ENCODE measurements around the gene DNAJC1. TPM values are rescaled to one million over a fixed set of nuclear protein-coding genes. Genes with fewer than 3 reads are reported as not detected.
"Not testable (repeated sequence)": the region's sequence is repeated elsewhere in the genome, so short reads cannot be mapped to it uniquely, and the experiment has no call there.

DNAJC1 gene
- total RNA-seq, 1 donor from 2014 or later: 12.0 TPM

DNA sequence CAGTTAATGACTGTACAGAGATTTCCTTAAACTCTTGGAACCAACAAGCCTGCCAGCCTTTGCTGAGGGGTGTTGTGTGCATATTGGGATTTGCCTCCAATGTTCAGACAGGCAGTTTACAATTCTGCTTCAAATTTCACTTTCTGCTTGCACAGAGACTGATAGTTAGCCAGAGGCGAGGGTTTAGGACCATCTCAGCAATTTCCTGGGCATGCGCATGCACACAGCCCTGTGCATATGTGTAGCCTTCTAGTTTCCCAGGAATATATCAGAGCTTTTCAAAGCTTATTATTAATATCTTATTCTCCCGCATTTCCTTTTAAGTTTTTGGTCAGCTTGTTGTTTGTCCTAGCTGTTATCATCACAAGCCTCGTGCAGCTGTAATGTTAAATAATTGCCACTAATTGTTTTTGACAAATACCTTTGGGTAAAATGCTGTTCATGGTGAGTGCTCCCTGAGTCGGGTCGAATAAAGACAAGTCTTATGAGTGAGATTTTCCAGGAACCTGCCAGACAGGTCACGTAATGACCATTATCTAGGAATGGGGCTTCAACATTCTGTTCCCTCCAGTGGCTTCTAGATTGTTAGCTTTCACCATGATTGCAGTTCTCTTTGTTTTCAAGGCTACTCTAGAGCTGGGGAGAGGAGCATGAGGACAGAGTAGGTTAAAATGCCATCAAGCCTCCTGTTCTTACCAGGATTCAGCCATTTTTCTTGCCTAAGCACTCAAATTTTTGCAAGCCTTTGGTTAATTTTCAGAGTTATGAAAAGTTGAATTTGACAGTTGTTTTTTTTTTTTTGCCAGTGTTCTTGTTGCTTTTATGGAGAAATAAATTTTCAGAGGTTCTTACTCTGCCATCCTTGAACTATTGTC is 24.1 kb upstream of the DNAJC1 start:
- no peak overlapping the region for H3K27ac ChIP-seq (replicated peaks)
- intact Hi-C loops (cut with micrococcal nuclease): no loop called here
- peaks cover 7% of the 10 kb centered on the region for H3K4me1 ChIP-seq
- no peaks in the 10 kb centered on the region for H3K9me3 ChIP-seq (replicated peaks)
- H3K4me3 ChIP-seq: no peak overlapping the region
- TF ChIP-seq, protein P1, sequence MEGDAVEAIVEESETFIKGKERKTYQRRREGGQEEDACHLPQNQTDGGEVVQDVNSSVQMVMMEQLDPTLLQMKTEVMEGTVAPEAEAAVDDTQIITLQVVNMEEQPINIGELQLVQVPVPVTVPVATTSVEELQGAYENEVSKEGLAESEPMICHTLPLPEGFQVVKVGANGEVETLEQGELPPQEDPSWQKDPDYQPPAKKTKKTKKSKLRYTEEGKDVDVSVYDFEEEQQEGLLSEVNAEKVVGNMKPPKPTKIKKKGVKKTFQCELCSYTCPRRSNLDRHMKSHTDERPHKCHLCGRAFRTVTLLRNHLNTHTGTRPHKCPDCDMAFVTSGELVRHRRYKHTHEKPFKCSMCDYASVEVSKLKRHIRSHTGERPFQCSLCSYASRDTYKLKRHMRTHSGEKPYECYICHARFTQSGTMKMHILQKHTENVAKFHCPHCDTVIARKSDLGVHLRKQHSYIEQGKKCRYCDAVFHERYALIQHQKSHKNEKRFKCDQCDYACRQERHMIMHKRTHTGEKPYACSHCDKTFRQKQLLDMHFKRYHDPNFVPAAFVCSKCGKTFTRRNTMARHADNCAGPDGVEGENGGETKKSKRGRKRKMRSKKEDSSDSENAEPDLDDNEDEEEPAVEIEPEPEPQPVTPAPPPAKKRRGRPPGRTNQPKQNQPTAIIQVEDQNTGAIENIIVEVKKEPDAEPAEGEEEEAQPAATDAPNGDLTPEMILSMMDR (IDR thresholded peaks at IDR 0.05; ENCODE audit: borderline replicate concordance): no peak
- no peaks in the 10 kb centered on the region for H3K27me3 ChIP-seq (ENCODE audit: low read depth)
- no peak for DNase-seq
- no peaks in the 10 kb centered on the region for H3K36me3 ChIP-seq

DNA sequence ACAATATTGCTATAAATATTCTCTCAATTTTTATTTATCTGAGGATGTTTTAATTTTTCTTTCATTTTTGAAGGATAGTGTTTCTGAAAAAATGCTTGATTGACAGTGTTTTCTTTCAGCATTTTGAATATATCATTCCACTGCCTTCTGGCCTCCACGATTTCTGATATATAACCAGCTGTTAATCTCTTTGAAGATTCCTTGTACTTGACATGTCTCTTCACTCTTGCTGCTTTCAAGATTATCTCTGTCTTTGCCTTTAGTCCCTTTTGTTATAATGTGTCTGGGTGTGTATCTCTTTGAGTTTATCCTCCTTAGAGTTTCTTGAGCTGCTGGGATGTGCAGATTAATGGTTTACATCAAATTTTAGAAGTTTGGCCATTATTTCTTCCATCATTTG is 22.8 kb upstream of the DNAJC1 start:
- Histone ChIP-seq H3K4me3 (no peak overlapping the region), H3K27ac (replicated peaks) (no peak overlapping the region), H3K36me3 (no peaks in the 10 kb centered on the region), H3K9me3 (replicated peaks) (no peaks in the 10 kb centered on the region), H3K27me3 (ENCODE audit: low read depth) (no peaks in the 10 kb centered on the region), H3K4me1 (peaks cover 20% of the 10 kb centered on the region)
- TF ChIP-seq, protein P1 (IDR thresholded peaks at IDR 0.05; ENCODE audit: borderline replicate concordance): no peak
- intact Hi-C loops (cut with micrococcal nuclease): no loop called here
- no peak for DNase-seq

DNA sequence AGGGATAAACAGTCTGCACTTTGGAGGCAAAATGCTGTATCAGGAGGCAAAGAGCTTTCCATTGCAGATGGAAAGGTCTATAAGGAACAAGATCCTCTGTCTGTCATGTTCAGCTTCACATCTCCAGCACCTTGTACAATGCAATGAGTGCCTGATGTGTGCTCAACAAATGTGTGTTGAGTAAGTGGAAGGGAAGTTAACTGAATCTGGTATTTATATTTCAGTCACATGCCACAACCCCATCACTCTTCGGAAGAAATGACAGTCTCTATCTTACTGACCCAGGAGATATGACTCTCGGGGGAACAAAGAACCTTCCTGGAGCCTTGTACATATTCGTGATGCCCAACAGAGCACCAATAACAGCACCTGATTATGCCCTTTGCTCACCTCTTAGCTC is 20.0 kb upstream of the DNAJC1 start:
- Histone ChIP-seq H3K27ac (replicated peaks) (no peak overlapping the region), H3K36me3 (no peaks in the 10 kb centered on the region), H3K4me3 (no peak overlapping the region), H3K27me3 (ENCODE audit: low read depth) (no peaks in the 10 kb centered on the region), H3K4me1 (peaks cover 20% of the 10 kb centered on the region), H3K9me3 (replicated peaks) (no peaks in the 10 kb centered on the region)
- no peak for DNase-seq
- TF ChIP-seq, protein P1 (IDR thresholded peaks at IDR 0.05; ENCODE audit: borderline replicate concordance): no peak
- intact Hi-C loops (cut with micrococcal nuclease): no loop called here

DNA sequence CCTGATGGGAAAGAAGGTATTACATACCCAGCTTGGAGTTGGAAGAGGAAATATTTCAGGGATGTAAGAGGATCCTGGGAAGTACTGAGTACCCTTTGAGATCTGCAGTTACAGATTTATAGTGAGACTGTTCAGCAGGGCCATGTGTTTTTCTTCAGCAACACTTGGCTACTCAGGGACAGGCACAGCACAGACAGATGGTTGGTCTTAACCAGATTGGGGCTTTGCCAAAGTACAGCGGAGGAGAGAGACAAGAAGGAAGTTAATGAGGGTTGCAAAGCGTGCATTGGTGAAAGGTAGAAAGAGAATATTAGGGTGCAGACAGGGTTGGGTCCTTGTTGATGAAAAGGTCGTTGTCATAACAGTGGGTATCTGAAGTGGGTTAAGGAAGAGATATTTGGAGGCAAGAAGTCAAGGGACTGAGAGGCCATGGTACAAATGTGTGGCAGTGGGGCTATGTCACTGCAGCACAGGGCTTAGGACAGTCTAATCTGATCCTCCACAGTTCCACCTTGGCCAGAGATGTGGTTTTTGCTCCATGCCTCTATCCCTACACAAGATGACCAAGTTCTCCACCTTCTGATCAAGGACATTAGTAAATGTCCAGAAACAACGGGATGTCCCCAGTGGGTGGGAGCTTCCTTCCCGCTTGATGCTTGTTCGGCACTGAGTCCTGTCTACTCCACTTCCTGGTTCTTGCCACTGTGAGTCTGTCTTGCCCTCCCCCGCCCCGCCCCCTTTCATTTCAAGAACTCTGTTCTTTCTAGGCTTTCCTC is 18.9 kb upstream of the DNAJC1 start:
- peak overlapping the region; percentile 55 for H3K27ac ChIP-seq (replicated peaks)
- TF ChIP-seq, protein P1 (IDR thresholded peaks at IDR 0.05; ENCODE audit: borderline replicate concordance): no peak
- H3K4me3 ChIP-seq: peak overlapping the region; percentile 30
- H3K36me3 ChIP-seq: no peaks in the 10 kb centered on the region
- intact Hi-C loops (cut with micrococcal nuclease): no loop called here
- peak; percentile 39 for DNase-seq
- peaks cover 20% of the 10 kb centered on the region for H3K4me1 ChIP-seq
- H3K27me3 ChIP-seq (ENCODE audit: low read depth): no peaks in the 10 kb centered on the region
- no peaks in the 10 kb centered on the region for H3K9me3 ChIP-seq (replicated peaks)

DNA sequence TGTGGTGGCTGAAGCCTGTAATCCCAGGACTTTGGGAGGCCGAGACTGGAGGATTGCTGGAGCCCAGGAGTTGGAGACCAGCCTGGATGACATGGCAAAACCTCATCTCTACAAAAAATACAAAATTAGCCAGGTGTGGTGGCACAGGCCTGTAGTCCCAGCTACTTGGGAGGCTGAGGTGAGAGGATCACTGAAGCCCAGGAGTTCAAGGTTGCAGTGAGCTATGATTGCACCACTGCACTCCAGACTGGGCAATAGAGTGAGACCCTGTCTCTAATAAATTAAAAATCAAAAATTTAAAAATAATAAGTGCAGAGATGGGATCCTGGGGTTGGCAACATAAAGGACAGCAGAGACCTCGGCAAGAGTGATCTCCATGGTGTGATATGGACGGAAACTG is 17.6 kb upstream of the DNAJC1 start:
- intact Hi-C loops (cut with micrococcal nuclease); H3K27me3 ChIP-seq (ENCODE audit: low read depth); DNase-seq; H3K4me3 ChIP-seq; H3K9me3 ChIP-seq (replicated peaks); H3K36me3 ChIP-seq; H3K27ac ChIP-seq (replicated peaks): not testable (repeated sequence)
- H3K4me1 ChIP-seq: peaks cover 20% of the 10 kb centered on the region
